NB4 (cell line): Measurements from ENCODE around the gene BUB1.
A peak's percentile ranks its signal among the peaks of the same experiment; 100 is the strongest.

Source experiments
- DNase-seq: peaks from one replicate; pipeline ENCODE4 v3.0.0; 2010; ENCODE audit warnings: low read depth
- H3K4me3 ChIP-seq: one replicate; pipeline ENCODE4 v1.5.1; 2011; ENCODE audit warnings: mild to moderate bottlenecking, low read depth, low read length, moderate library complexity
- CTCF ChIP-seq: IDR thresholded peaks from one replicate; pipeline ENCODE4 v1.5.1; 2012; ENCODE audit warnings: low read depth, low read length
- MAX ChIP-seq: IDR thresholded peaks from 2 replicates; pipeline ENCODE4 v1.6.1; 2011; ENCODE audit warnings: low read depth, low read length
- MYC ChIP-seq: IDR thresholded peaks from 2 replicates; pipeline ENCODE4 v1.6.1; 2011; ENCODE audit warnings: low read depth, low read length
- POLR2A ChIP-seq: IDR thresholded peaks from 2 replicates; pipeline ENCODE4 v1.6.1; 2011; ENCODE audit warnings: mild to moderate bottlenecking; ENCODE audit not compliant: insufficient read length; ENCODE audit errors: extremely low read depth

The BUB1 gene

GRCh38 chr2:110680709-110681108 is 2.8 kb upstream of the BUB1 start:
- no peak for DNase-seq
- TF ChIP-seq MYC: no peak
- TF ChIP-seq POLR2A: no peak
- TF ChIP-seq MAX: no peak
- no peak for TF ChIP-seq CTCF
- H3K4me3 ChIP-seq: no peak overlapping the region

- H3K4me3 ChIP-seq: no peak overlapping the region
- TF ChIP-seq CTCF (no peak), POLR2A (no peak), MAX (no peak), MYC (no peak)
- no peak for DNase-seq
Observed at GRCh38 chr2:110679865-110680264, 2.0 kb upstream of the BUB1 start.

- peak; percentile 45 for DNase-seq
- no peak for TF ChIP-seq POLR2A
- peak; percentile 12 for TF ChIP-seq CTCF
- TF ChIP-seq MAX: no peak
- no peak for TF ChIP-seq MYC
- H3K4me3 ChIP-seq: peak overlapping the region; percentile 95
Observed at GRCh38 chr2:110679337-110679707, 1.5 kb upstream of the BUB1 start.

- peak overlapping the region; percentile 95 for H3K4me3 ChIP-seq
- no peak for TF ChIP-seq MAX
- TF ChIP-seq CTCF: no peak
- no peak for TF ChIP-seq POLR2A
- no peak for TF ChIP-seq MYC
- DNase-seq: peak; percentile 73
Observed at GRCh38 chr2:110678457-110679336, 834 bp upstream of the BUB1 start.

GRCh38 chr2:110677080-110677479 is 783 bp downstream of the BUB1 start:
- DNase-seq: no peak
- TF ChIP-seq MAX (no peak), CTCF (no peak), POLR2A (no peak), MYC (no peak)
- peak overlapping the region; percentile 95 for H3K4me3 ChIP-seq
